Memory B cell (primary cell): Measurements from ENCODE around the gene TXNDC17.
"Not testable (repeated sequence)": the region's sequence is repeated elsewhere in the genome, so short reads cannot be mapped to it uniquely, and the experiment has no call there.

Source experiments
- ATAC-seq: fragments of 150-1000 bp; cut with Tn5 transposase; 2 replicates; pipeline ENCODE4 v1.10.0; 2021; ENCODE audit warnings: low read depth, mild to moderate bottlenecking, moderate library complexity
- DNase-seq, 2 donors: peaks; one replicate each; pipeline ENCODE4 v3.0.0; 2022; ENCODE audit warnings: low spot score in 2 of 2
- H3K27ac Mint-ChIP-seq: one replicate; pipeline ENCODE4 v1.8.0; 2022; ENCODE audit warnings: mild to moderate bottlenecking, moderate library complexity, mixed read lengths
- H3K27me3 Mint-ChIP-seq: one replicate; pipeline ENCODE4 v1.8.0; 2022; ENCODE audit warnings: mixed read lengths
- H3K36me3 Mint-ChIP-seq: one replicate; pipeline ENCODE4 v1.8.0; 2022; ENCODE audit warnings: mild to moderate bottlenecking, mixed read lengths
- H3K4me1 Mint-ChIP-seq: one replicate; pipeline ENCODE4 v1.8.0; 2022; ENCODE audit warnings: mixed read lengths
- H3K4me3 Mint-ChIP-seq: one replicate; pipeline ENCODE4 v1.8.0; 2022; ENCODE audit warnings: mild to moderate bottlenecking, moderate library complexity, mixed read lengths
- H3K9me3 Mint-ChIP-seq: one replicate; pipeline ENCODE4 v1.8.0; 2022; ENCODE audit warnings: mixed read lengths

TXNDC17 gene

GRCh38 chr17:6660805-6661463 is 20.1 kb downstream of the TXNDC17 start:
- no peaks in the 10 kb centered on the region for H3K9me3 Mint-ChIP-seq
- peak overlapping the region; percentile 85 for H3K4me3 Mint-ChIP-seq
- no peaks in the 10 kb centered on the region for H3K27me3 Mint-ChIP-seq
- ATAC-seq (peak; percentile 78), DNase-seq (peak; percentile 37 to 55)
- peaks cover 38% of the 10 kb centered on the region for H3K4me1 Mint-ChIP-seq
- H3K27ac Mint-ChIP-seq = peak overlapping the region; percentile 12
- peaks cover 7% of the 10 kb centered on the region for H3K36me3 Mint-ChIP-seq

DNA sequence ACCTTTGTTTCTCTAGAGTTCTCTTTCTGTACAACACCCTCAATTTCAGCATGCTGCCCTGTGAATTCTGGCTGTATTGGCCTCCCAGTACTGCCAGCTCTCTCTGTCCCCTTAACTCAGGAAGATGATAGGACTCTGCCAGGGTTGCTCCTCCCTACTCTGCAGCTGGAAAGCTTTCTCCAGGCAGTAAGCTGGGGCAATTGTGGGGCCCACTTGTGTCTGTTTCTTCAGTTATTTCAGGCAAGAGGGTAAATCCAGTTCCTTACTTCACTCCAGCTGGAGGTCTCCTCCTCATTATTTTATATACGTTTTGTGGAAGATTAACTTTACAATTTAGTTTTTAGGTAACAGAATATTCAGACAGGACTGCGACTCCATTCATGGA is 20.6 kb downstream of the TXNDC17 start:
- no peak for ATAC-seq
- H3K4me3 Mint-ChIP-seq = peak overlapping the region; percentile 85
- peaks cover 7% of the 10 kb centered on the region for H3K36me3 Mint-ChIP-seq
- H3K4me1 Mint-ChIP-seq = peaks cover 40% of the 10 kb centered on the region
- no peaks in the 10 kb centered on the region for H3K27me3 Mint-ChIP-seq
- DNase-seq = no peak
- H3K27ac Mint-ChIP-seq = no peak overlapping the region
- H3K9me3 Mint-ChIP-seq = no peaks in the 10 kb centered on the region

DNA sequence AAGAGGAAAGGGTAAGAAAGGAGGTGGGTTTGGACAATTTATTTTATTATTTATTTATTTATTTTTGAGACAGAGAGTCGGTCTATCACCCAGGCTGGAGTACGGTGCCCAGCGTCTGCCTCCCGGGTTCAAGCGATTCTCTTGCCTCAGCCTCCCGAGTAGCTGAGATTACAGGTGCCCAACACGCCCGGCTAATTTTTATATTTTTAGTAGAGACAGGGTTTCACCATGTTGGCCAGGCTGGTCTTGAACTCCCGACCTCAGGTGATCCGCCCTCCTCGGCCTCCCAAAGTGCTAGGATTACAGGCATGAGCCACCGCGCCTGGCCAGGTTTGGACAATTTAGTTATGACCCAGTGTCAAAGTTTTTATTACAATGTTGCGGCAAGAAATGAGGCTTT is 22.3 kb downstream of the TXNDC17 start:
- not testable (repeated sequence) for H3K9me3 Mint-ChIP-seq, H3K27me3 Mint-ChIP-seq, H3K27ac Mint-ChIP-seq, DNase-seq, ATAC-seq, H3K4me3 Mint-ChIP-seq
- peaks cover 13% of the 10 kb centered on the region for H3K36me3 Mint-ChIP-seq
- H3K4me1 Mint-ChIP-seq = peaks cover 38% of the 10 kb centered on the region

- peak; percentile 33 to 38 for DNase-seq
- H3K4me3 Mint-ChIP-seq = no peak overlapping the region
- H3K9me3 Mint-ChIP-seq = no peaks in the 10 kb centered on the region
- H3K4me1 Mint-ChIP-seq = peaks cover 27% of the 10 kb centered on the region
- peaks cover 18% of the 10 kb centered on the region for H3K36me3 Mint-ChIP-seq
- H3K27me3 Mint-ChIP-seq = no peaks in the 10 kb centered on the region
- peak; percentile 69 for ATAC-seq
- no peak overlapping the region for H3K27ac Mint-ChIP-seq
Measured at GRCh38 chr17:6666077-6666521, 25.2 kb downstream of the TXNDC17 start.

- no peak overlapping the region for H3K4me3 Mint-ChIP-seq
Measured at GRCh38 chr17:6666557-6666956, 25.7 kb downstream of the TXNDC17 start.

DNA sequence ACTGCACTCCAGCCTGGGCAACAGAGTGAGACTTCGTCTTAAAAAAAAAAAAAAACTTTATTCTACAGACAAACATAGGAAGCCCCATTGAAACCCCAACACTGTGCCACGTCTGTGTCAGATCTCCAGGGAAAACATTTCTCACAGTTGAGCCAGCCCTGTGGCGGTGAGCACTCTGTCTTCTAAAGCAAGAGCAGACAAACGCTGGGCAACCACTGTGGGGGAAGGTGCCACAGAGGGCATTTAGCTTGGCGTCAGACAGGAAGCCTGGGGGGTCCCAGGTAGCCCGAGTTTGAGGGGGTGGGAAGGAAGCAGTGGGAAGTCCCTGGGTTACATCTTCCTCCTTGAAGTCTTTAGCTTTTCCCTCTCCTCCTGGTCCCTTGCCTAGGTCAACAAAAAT is 26.7 kb downstream of the TXNDC17 start:
- no peak overlapping the region for H3K27ac Mint-ChIP-seq
- H3K9me3 Mint-ChIP-seq = no peaks in the 10 kb centered on the region
- no peak for ATAC-seq
- H3K4me1 Mint-ChIP-seq = peaks cover 17% of the 10 kb centered on the region
- H3K27me3 Mint-ChIP-seq = no peaks in the 10 kb centered on the region
- H3K4me3 Mint-ChIP-seq = no peak overlapping the region
- DNase-seq = no peak
- H3K36me3 Mint-ChIP-seq = peaks cover 20% of the 10 kb centered on the region

More at GRCh38 chr17:6666557-6666956, 25.7 kb downstream of the TXNDC17 start:
- Mint-ChIP-seq H3K9me3 (no peaks in the 10 kb centered on the region), H3K36me3 (peaks cover 19% of the 10 kb centered on the region), H3K4me1 (peaks cover 23% of the 10 kb centered on the region), H3K27ac (no peak overlapping the region), H3K27me3 (no peaks in the 10 kb centered on the region)
- DNase-seq (no peak), ATAC-seq (no peak)

DNA sequence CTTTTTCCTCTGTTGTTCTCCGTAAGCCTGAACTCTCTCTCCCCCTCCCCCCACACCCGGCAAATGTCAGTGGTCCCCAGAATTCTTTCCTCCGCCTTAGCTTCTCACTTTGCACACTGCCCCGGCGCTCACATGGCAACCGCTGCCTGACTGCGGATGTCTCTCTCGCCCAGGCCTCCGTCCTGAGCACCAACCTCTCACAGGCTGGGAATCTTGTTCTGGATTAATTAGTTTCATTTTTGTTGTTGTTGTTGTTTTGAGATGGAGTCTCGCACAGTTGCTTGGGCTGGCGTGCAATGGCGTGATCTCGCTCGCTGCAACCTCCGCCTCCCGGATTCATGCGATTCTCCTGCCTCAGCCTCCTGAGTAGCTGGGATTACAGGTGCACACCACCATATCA is 27.4 kb downstream of the TXNDC17 start:
- ATAC-seq = no peak
- no peaks in the 10 kb centered on the region for H3K9me3 Mint-ChIP-seq
- no peak overlapping the region for H3K4me3 Mint-ChIP-seq
- H3K4me1 Mint-ChIP-seq = peaks cover 15% of the 10 kb centered on the region
- H3K27me3 Mint-ChIP-seq = no peaks in the 10 kb centered on the region
- DNase-seq = no peak
- H3K36me3 Mint-ChIP-seq = peaks cover 18% of the 10 kb centered on the region
- no peak overlapping the region for H3K27ac Mint-ChIP-seq

DNA sequence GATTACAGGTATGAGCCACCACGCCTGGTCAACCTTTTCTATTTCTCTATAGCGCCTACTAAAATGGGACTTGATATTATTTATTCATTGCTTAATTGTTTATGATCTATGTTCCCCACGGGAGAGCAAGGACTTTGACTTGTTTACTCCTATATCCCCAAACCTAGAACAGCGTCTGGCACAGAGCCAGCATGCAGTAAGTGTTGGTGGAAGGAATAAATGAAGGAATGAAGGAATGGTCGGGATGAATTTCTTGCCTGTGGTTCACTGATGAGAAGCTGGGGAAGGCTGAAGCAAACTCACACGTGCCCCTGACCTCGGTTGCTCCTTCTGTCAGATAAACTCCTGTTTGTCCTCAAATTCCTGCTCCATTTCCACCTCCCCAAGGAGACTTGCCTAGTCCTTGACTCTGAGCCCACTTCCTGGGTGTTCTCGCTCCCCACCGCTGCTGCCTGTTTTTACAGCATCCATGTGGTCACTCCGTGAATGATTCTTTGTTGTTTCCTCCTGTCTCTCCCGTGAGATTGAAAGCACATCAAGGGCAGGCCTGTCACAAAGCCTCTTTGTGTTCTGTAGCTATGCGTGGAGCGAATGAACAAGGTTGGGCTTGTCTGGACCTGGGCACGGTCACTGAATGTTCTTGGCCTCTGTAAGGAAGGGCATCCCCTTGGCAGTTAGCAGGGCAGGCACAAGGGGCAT is 28.0 kb downstream of the TXNDC17 start:
- Mint-ChIP-seq H3K4me1 (peaks cover 15% of the 10 kb centered on the region), H3K9me3 (no peaks in the 10 kb centered on the region), H3K27ac (no peak overlapping the region), H3K36me3 (peaks cover 20% of the 10 kb centered on the region), H3K4me3 (no peak overlapping the region), H3K27me3 (no peaks in the 10 kb centered on the region)
- DNase-seq (no peak), ATAC-seq (no peak)

DNA sequence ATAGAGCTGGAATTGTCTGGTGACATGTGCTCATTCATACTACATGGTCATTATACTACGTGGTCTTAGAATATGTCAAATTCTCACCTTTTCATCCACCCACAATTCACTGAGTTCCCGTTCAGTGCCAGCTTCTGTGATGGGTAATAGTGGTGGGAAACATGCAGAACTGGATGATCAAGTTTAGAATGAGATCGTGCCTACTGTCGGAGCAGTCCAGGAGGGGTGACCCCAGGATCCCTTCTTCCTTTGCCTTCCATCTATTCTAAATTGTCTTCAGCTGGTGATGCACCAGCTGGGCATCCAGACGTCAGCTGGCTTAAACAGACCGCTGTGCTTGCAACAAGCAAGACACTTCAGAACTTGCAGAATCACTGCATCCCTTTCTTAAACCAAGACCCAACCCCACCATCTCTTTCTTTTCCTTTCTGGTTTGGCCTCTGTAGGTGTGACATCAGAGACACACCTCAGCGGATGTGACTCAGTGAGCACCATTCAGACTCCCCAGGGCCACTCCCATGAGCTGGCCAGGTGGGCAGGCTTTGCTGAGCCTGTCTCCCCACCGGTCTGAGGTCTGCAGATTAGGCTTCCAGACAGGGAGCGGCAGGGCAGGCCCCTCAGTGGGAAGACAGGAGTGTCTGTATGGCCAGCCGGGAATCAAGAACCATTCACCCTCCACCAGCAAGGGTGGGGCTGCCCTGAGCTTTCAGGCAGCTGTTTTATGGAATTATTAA is 28.8 kb downstream of the TXNDC17 start:
- Mint-ChIP-seq H3K27ac (no peak overlapping the region), H3K36me3 (peaks cover 20% of the 10 kb centered on the region), H3K27me3 (no peaks in the 10 kb centered on the region), H3K4me1 (peaks cover 15% of the 10 kb centered on the region), H3K9me3 (no peaks in the 10 kb centered on the region), H3K4me3 (no peak overlapping the region)
- no peak for DNase-seq
- ATAC-seq = no peak

- Mint-ChIP-seq H3K27ac (peak overlapping the region; percentile 28), H3K9me3 (no peaks in the 10 kb centered on the region), H3K27me3 (no peaks in the 10 kb centered on the region), H3K4me1 (peaks cover 16% of the 10 kb centered on the region), H3K4me3 (no peak overlapping the region), H3K36me3 (peaks cover 19% of the 10 kb centered on the region)
- ATAC-seq (no peak), DNase-seq (no peak)
Measured at GRCh38 chr17:6670571-6670970, 29.7 kb downstream of the TXNDC17 start.

DNA sequence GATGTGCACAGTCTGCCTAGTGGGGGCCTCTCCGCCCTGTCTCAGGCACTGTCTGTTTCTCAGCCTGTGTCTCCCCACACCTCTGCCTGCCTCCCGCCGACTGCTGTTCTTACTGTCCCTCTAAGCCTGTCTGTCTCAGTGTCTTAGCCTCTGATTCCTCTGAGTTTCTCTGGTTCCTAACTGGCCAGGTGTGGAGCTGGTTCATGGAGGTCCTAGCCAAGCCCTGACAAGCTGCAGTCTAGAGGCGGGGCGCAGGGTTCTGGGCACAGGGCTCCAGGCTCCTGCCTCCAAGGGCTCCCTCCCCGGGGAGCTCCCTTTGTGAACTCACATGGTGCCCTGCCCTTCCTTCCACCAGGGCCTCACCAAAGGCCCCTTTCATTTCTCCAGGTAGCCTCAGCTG is 30.1 kb downstream of the TXNDC17 start:
- ATAC-seq (no peak), DNase-seq (no peak)
- H3K4me3 Mint-ChIP-seq = no peak overlapping the region
- peaks cover 22% of the 10 kb centered on the region for H3K36me3 Mint-ChIP-seq
- H3K9me3 Mint-ChIP-seq = no peaks in the 10 kb centered on the region
- peaks cover 16% of the 10 kb centered on the region for H3K4me1 Mint-ChIP-seq
- H3K27me3 Mint-ChIP-seq = no peaks in the 10 kb centered on the region
- H3K27ac Mint-ChIP-seq = peak overlapping the region; percentile 28

DNA sequence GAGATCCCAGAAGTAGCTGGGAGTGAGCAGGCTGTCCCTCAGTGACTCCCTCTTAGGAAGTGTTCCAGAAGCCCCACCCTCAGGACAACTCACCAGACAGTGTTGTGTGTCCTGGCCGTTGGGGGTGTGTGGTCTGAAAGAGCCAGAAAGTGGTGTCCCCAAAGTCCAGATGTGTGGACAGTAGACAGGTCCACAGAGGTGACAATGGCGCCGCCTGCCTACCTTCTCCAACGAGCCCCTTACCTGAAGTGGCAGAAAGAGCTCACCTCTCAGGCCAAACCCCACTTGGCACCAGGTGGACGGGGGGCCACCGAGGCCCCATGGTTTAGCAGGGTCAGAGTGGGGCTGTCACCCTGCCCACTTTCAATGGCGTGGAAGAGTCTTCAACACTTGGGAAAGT is 30.6 kb downstream of the TXNDC17 start:
- ATAC-seq (no peak), DNase-seq (no peak)
- Mint-ChIP-seq H3K4me3 (no peak overlapping the region), H3K9me3 (no peaks in the 10 kb centered on the region), H3K27me3 (no peaks in the 10 kb centered on the region), H3K36me3 (peaks cover 22% of the 10 kb centered on the region), H3K4me1 (peaks cover 15% of the 10 kb centered on the region), H3K27ac (no peak overlapping the region)

GRCh38 chr17:6674586-6674985 is 33.7 kb downstream of the TXNDC17 start:
- H3K27ac Mint-ChIP-seq = no peak overlapping the region
- no peak for ATAC-seq
- peaks cover 15% of the 10 kb centered on the region for H3K4me1 Mint-ChIP-seq
- H3K27me3 Mint-ChIP-seq = no peaks in the 10 kb centered on the region
- DNase-seq = no peak
- no peak overlapping the region for H3K4me3 Mint-ChIP-seq
- H3K36me3 Mint-ChIP-seq = peaks cover 10% of the 10 kb centered on the region
- H3K9me3 Mint-ChIP-seq = no peaks in the 10 kb centered on the region

GRCh38 chr17:6675201-6675825 is 34.5 kb downstream of the TXNDC17 start:
- Mint-ChIP-seq H3K27me3 (no peaks in the 10 kb centered on the region), H3K4me1 (peaks cover 13% of the 10 kb centered on the region), H3K9me3 (no peaks in the 10 kb centered on the region), H3K36me3 (peaks cover 10% of the 10 kb centered on the region), H3K4me3 (no peak overlapping the region), H3K27ac (no peak overlapping the region)
- ATAC-seq = no peak
- no peak for DNase-seq
